GM15510 (cell line): Measurements from ENCODE around the gene RAB3IL1.
A peak's percentile ranks its signal among the peaks of the same experiment; 100 is the strongest.

Experiments used
- POLR2A ChIP-seq: IDR thresholded peaks from 3 replicates; pipeline ENCODE4 v1.6.1; 2011; ENCODE audit warnings: borderline replicate concordance; ENCODE audit not compliant: insufficient read length; ENCODE audit errors: extremely low read depth

The RAB3IL1 gene

DNA sequence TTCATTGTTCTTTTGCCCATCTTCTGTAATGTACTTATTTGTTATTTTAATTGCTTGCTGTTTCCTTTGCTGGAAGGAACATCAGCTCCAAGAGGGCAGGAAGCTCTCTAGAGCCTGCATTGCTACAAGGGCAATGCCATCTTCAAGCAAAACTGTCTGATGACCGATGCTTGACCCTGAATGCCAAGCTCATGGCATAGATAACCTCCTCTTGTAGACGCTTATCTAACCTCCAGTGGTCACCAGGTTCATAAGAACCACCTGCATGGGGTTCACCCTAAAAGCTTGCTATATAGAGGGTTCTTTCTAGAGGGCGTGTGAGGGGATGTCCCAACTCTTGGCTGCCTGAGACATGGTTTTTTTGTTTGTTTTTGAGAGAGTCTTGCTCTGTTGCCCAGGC lies 42.5 kb downstream of the RAB3IL1 start:
- TF ChIP-seq POLR2A = no peak

DNA sequence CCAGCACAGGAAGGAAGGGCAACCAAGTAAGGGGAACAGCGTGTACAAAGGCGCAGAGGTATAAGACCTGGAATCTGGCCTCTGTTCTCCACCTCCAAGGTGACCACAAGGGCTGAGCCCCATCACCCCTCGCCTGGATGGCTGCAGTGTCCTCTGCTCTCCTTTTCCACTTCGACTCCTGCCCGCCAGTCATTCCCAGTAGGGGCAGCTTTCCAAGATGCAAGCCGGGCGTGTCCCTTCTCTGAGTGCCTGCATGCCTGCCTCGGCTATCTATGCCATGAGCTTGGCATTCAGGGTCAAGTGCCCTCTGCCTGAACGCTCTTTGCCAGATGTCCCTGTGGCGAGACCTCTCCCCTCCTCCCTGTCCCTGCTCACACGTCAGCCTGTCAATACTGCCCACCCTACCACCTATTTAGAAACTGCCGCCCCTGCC lies 43.0 kb downstream of the RAB3IL1 start:
- TF ChIP-seq POLR2A = no peak

- TF ChIP-seq POLR2A = no peak
Observed at GRCh38 chr11:61873588-61874376, 43.6 kb downstream of the RAB3IL1 start.

- TF ChIP-seq POLR2A = no peak
Observed at GRCh38 chr11:61872935-61873565, 44.3 kb downstream of the RAB3IL1 start.

GRCh38 chr11:61871158-61871597 lies 46.2 kb downstream of the RAB3IL1 start:
- no peak for TF ChIP-seq POLR2A

GRCh38 chr11:61870541-61871031 lies 46.8 kb downstream of the RAB3IL1 start:
- TF ChIP-seq POLR2A = no peak

DNA sequence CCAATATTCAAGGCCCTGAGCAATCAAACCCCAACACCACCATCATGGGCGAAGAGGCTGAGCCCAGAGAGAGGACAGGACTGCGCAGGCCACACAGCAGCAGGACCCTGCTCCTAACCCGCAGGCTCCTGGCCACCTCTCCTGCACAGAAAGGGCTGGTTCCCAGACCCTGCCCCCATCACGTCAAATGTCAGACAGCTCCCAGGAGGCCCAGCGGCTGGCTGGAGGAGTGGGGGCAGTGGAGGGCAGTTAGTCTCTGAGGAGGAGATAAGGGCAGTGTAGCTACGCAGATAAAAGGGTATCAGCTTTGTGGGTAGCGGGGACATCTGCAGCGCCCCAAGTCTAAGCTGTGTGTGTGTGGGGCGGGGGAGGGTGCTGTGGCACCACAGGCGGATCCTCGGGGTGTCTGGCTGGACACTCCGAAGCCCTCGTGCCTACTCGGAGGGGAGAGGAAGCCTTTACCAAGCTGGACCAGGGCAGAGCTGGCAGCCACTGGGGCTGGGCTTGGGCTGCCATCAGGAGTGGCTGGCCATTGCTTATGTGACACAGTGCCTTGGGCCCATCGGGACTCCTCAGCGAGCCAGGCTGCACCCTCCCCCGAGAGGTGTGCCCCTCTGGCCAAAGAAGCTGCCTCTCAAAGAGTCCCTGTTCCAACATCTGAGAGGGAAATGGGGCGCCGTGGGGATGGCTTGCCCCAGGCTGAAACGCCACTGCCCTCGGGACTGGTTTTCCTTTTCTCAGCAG lies 47.5 kb downstream of the RAB3IL1 start:
- TF ChIP-seq POLR2A = no peak

DNA sequence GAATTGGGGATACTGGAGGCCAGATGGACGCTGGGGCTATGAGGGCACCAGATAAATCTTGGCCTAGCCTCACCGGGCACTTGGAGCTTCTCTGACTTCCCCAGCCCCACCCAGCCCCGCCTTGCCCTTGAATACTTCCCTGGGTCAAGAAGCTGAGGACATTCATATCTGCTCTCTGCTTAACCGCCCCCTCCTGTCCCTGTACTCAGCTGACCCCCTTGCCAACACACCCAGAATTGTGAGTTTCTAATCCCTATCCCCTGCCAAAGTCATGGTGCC lies 48.0 kb downstream of the RAB3IL1 start:
- no peak for TF ChIP-seq POLR2A

DNA sequence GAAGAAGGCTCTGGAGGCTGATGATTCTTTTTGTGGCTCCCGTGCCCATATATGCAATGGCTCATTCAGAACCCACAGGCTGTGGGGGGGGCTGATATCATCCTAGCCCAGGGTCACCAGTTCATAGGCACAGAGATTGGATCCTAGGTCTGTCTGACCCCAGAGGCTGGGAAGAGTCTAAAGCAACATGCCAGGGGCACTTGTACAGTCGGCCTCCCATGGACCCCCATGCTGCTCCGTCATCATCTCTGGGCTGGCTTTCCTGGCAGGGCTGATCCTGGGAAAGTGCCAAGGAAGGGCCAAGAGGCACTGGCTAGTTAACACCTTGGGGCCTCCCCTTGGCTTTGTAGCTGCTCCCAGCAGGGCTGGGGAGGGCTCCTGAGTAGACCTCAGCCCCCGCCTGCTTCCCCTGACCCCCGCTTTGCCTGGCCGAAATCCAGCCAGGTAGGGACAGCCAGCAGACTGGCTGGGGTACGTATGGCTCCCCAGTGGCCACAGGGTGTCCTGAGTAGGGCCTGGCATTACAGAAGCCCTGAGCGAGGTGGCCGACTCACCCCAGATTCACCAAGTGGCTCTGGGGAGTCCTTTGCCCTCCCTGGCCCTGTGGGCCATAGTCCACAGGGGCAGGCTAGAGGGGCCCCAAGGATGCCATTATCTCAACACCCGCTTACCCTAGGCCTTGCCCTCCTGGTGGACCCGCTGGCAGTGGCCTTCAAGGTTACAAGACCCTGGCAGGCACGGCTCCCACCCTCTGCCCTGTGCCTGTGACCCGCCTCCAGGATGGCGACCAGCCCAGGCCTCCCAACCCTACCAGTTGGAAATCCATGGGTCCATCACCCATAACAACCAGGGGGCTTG lies 48.6 kb downstream of the RAB3IL1 start:
- peak; percentile 17 for TF ChIP-seq POLR2A

- TF ChIP-seq POLR2A = no peak
Observed at GRCh38 chr11:61866958-61867343, 50.4 kb downstream of the RAB3IL1 start.

GRCh38 chr11:61866231-61866957 lies 51.0 kb downstream of the RAB3IL1 start:
- no peak for TF ChIP-seq POLR2A

GRCh38 chr11:61864814-61865775 lies 52.3 kb downstream of the RAB3IL1 start:
- TF ChIP-seq POLR2A = peak; percentile 24
